Vagina (tissue), 2 donors: ENCODE results near the gene CCBE1. TPM values are rescaled to one million over a fixed set of nuclear protein-coding genes. Genes with fewer than 3 reads are reported as not detected.

Source experiments
- DNase-seq, 2 donors: peaks; one replicate each; pipeline ENCODE4 v3.0.0-alpha.2; 2017; ENCODE audit errors: extremely low spot score in 2 of 2
- H3K27ac ChIP-seq: fragments of 200-600 bp; sonication (generic); one replicate; pipeline ENCODE4 v1.5.1; 2019
- H3K27me3 ChIP-seq: fragments of 200-600 bp; sonication (generic); one replicate; pipeline ENCODE4 v1.5.1; 2019
- H3K36me3 ChIP-seq, 2 donors: fragments of 200-600 bp; sonication (generic); one replicate each; pipeline ENCODE4 v1.5.1; 2017 to 2019
- H3K4me1 ChIP-seq: fragments of 200-600 bp; sonication (generic); one replicate; pipeline ENCODE4 v1.5.1; 2019
- H3K4me3 ChIP-seq, 2 donors: fragments of 200-600 bp; sonication (generic); 1 replicate in 1 of 2; 2 replicates in 1 of 2; pipeline ENCODE4 v1.5.1; 2016 to 2019
- H3K9me3 ChIP-seq: fragments of 200-600 bp; sonication (generic); one replicate; pipeline ENCODE4 v1.5.1; 2019
- CTCF ChIP-seq, 3 experiments: fragments of 450-650 bp in 2 of 3; fragments of 200-600 bp in 1 of 3; sonication (generic) in 1 of 3; IDR thresholded peaks; one replicate each; pipeline ENCODE4 v1.5.1; 2017 to 2019; ENCODE audit warnings: antibody characterized with exemption in 3 of 3, mild to moderate bottlenecking in 2 of 3, moderate library complexity in 2 of 3
- POLR2A ChIP-seq, 2 donors: fragments of 450-650 bp; IDR thresholded peaks; one replicate each; pipeline ENCODE4 v1.6.1; 2017; ENCODE audit warnings: antibody characterized with exemption in 2 of 2, mild to moderate bottlenecking in 2 of 2, moderate library complexity in 2 of 2
- POLR2AphosphoS5 ChIP-seq, 2 donors: sonication (generic); formaldehyde crosslinking; IDR thresholded peaks; one replicate each; pipeline ENCODE4 v1.9.0; 2017; ENCODE audit warnings: antibody characterized with exemption in 2 of 2, mild to moderate bottlenecking in 2 of 2, low read depth in 1 of 2; ENCODE audit not compliant: insufficient read depth in 1 of 2
- intact Hi-C: fragments of 100-400 bp; cut with DNase I; formaldehyde crosslinking; loops from one replicate; pipeline ENCODE4 v1.15.1; 2023
- total RNA-seq: library from RNA; depleted of rRNA; stranded (reverse); fragments of >200 nt; gene quantifications from one replicate; pipeline ENCODE4 v1.2.3, GENCODE V29; 2016

Gene CCBE1
- total RNA-seq, 1 donor from 2014 or later: 2.9 TPM

- no peak for TF ChIP-seq POLR2A (IDR thresholded peaks at IDR 0.05)
- peak; percentile 22 to 49 for TF ChIP-seq POLR2AphosphoS5 (IDR thresholded peaks at IDR 0.05; ENCODE audit: insufficient read depth in 1 of 2, low read depth in 1 of 2)
- intact Hi-C loops: no loop called here
- no peaks in the 10 kb centered on the region for H3K4me1 ChIP-seq
These were observed 84.8 kb downstream of the CCBE1 start for GRCh38 chr18:59612381-59612780.

GRCh38 chr18:59610546-59611140 lies 86.6 kb downstream of the CCBE1 start:
- Histone ChIP-seq H3K27me3 (no peaks in the 10 kb centered on the region), H3K27ac (no peak overlapping the region), H3K4me1 (peaks cover 8% of the 10 kb centered on the region), H3K36me3 (no peaks in the 10 kb centered on the region), H3K9me3 (no peaks in the 10 kb centered on the region), H3K4me3 (no peak overlapping the region)
- intact Hi-C loops: no loop called here
- TF ChIP-seq POLR2AphosphoS5 (IDR thresholded peaks at IDR 0.05; ENCODE audit: insufficient read depth in 1 of 2, low read depth in 1 of 2) (no peak), CTCF (IDR thresholded peaks at IDR 0.05) (no peak), POLR2A (IDR thresholded peaks at IDR 0.05) (no peak)
- no peak for DNase-seq

More at GRCh38 chr18:59612381-59612780, 84.8 kb downstream of the CCBE1 start:
- no peak overlapping the region for H3K4me3 ChIP-seq
- no peak overlapping the region for H3K27ac ChIP-seq
- H3K27me3 ChIP-seq: no peaks in the 10 kb centered on the region
- no peaks in the 10 kb centered on the region for H3K36me3 ChIP-seq
- DNase-seq: no peak
- no peaks in the 10 kb centered on the region for H3K9me3 ChIP-seq

GRCh38 chr18:59609654-59610053 lies 87.6 kb downstream of the CCBE1 start:
- Histone ChIP-seq H3K4me1 (peaks cover 16% of the 10 kb centered on the region), H3K36me3 (no peaks in the 10 kb centered on the region), H3K4me3 (no peak overlapping the region), H3K9me3 (no peaks in the 10 kb centered on the region), H3K27ac (no peak overlapping the region), H3K27me3 (no peaks in the 10 kb centered on the region)
- TF ChIP-seq POLR2AphosphoS5 (IDR thresholded peaks at IDR 0.05; ENCODE audit: insufficient read depth in 1 of 2, low read depth in 1 of 2) (no peak), POLR2A (IDR thresholded peaks at IDR 0.05) (no peak), CTCF (IDR thresholded peaks at IDR 0.05) (no peak)
- DNase-seq: no peak
- intact Hi-C loops: no loop called here

- no peak overlapping the region for H3K27ac ChIP-seq
- H3K36me3 ChIP-seq: no peaks in the 10 kb centered on the region
- H3K4me3 ChIP-seq: no peak overlapping the region
- no peaks in the 10 kb centered on the region for H3K9me3 ChIP-seq
- peaks cover 29% of the 10 kb centered on the region for H3K4me1 ChIP-seq
- TF ChIP-seq POLR2A (IDR thresholded peaks at IDR 0.05) (no peak), CTCF (IDR thresholded peaks at IDR 0.05) (no peak), POLR2AphosphoS5 (IDR thresholded peaks at IDR 0.05; ENCODE audit: insufficient read depth in 1 of 2, low read depth in 1 of 2) (no peak)
- intact Hi-C loops: no loop called here
- no peaks in the 10 kb centered on the region for H3K27me3 ChIP-seq
- no peak for DNase-seq
These were observed 89.8 kb downstream of the CCBE1 start for GRCh38 chr18:59607471-59607870.

- peaks cover 29% of the 10 kb centered on the region for H3K4me1 ChIP-seq
- intact Hi-C loops: no loop called here
- no peak overlapping the region for H3K4me3 ChIP-seq
- TF ChIP-seq POLR2A (IDR thresholded peaks at IDR 0.05) (no peak), CTCF (IDR thresholded peaks at IDR 0.05) (no peak), POLR2AphosphoS5 (IDR thresholded peaks at IDR 0.05; ENCODE audit: insufficient read depth in 1 of 2, low read depth in 1 of 2) (no peak)
- H3K9me3 ChIP-seq: no peaks in the 10 kb centered on the region
- H3K36me3 ChIP-seq: no peaks in the 10 kb centered on the region
- H3K27me3 ChIP-seq: no peaks in the 10 kb centered on the region
- no peak for DNase-seq
- no peak overlapping the region for H3K27ac ChIP-seq
These were observed 90.2 kb downstream of the CCBE1 start for GRCh38 chr18:59607078-59607379.
